ENCODE measurements around the gene SLC25A47. TPM values are rescaled to one million over a fixed set of nuclear protein-coding genes. Genes with fewer than 3 reads are reported as not detected.

SLC25A47 gene, protein sequence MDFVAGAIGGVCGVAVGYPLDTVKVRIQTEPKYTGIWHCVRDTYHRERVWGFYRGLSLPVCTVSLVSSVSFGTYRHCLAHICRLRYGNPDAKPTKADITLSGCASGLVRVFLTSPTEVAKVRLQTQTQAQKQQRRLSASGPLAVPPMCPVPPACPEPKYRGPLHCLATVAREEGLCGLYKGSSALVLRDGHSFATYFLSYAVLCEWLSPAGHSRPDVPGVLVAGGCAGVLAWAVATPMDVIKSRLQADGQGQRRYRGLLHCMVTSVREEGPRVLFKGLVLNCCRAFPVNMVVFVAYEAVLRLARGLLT
- total RNA-seq, result not detected in 2 replicates

DNA sequence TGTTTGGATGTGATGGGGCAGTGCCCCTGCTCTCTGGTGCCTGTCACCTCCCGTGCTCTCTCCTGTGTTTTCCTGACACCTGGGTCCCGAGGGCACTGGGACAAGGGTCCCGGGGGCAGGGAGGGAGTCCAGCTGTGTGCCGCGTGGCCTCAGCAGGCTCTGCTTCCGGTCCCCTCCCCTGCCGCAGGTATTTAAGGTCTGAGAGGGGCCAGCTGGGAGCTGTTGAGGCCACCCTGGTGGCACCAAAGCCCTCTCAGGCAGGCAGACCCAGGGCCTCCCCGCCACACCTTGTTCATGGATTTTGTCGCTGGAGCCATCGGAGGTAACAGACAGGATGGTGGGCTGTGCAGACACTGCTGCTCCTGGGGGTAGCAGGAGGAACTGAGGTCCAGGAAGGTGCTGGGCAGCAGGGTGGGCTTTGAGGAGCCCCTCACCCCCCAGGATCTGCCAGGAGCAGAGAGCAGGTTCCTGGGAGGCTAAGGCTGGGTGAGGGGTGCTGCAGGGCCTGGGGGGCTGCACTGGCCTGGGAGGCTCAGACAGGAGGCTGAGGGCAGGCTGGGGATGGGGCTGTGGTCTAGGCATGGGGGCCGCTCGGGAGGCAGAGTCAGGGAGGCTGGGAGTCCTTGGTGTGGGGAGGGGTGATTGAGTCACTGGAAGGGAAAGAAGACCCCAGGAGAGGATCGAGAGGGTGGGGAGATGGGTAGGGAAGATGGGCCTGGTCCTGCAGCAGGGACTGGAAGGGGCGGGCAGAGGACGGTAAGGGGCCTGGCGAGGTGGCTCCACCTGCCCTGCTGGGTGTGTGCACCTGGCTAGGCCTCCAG, at the start of gene SLC25A47:
Gene SLC25A47, plus strand, starts transcription at position 219 of the 821 bp plus-strand sequence. Its CDS starts 76 bp downstream, at position 295.
- intact Hi-C loops (cut with micrococcal nuclease), result no loop called here
- Mint-ChIP-seq H3K27ac (no peak within 1 kb of the TSS), H3K36me3 (ENCODE audit: low read depth) (no peaks in the 10 kb centered on the region), H3K4me1 (no peaks in the 10 kb centered on the region), H3K4me3 (no peak within 1 kb of the TSS), H3K27me3 (no peaks in the 10 kb centered on the region), H3K9me3 (no peaks in the 10 kb centered on the region)
- ATAC-seq (ENCODE audit: low read depth) (no peak), DNase-seq (no peak)
- POLR2A ChIA-PET, result no interaction called here
- TF ChIP-seq, protein P1, sequence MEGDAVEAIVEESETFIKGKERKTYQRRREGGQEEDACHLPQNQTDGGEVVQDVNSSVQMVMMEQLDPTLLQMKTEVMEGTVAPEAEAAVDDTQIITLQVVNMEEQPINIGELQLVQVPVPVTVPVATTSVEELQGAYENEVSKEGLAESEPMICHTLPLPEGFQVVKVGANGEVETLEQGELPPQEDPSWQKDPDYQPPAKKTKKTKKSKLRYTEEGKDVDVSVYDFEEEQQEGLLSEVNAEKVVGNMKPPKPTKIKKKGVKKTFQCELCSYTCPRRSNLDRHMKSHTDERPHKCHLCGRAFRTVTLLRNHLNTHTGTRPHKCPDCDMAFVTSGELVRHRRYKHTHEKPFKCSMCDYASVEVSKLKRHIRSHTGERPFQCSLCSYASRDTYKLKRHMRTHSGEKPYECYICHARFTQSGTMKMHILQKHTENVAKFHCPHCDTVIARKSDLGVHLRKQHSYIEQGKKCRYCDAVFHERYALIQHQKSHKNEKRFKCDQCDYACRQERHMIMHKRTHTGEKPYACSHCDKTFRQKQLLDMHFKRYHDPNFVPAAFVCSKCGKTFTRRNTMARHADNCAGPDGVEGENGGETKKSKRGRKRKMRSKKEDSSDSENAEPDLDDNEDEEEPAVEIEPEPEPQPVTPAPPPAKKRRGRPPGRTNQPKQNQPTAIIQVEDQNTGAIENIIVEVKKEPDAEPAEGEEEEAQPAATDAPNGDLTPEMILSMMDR (IDR thresholded peaks at IDR 0.05), result no peak
- CTCF ChIA-PET, result no interaction called here

GRCh38 chr14:100274250-100274649, 48.9 kb upstream of the SLC25A47 start:
- Mint-ChIP-seq H3K4me1 (peaks cover 23% of the 10 kb centered on the region), H3K4me3 (no peak overlapping the region)
- POLR2A ChIA-PET, result interaction anchor here (0.7 kb wide), 1 partner anchor 803 kb away, joined by 3 read pairs; no protein-coding TSS in a partner anchor

GRCh38 chr14:100275214-100275613, 47.9 kb upstream of the SLC25A47 start:
- H3K36me3 Mint-ChIP-seq (ENCODE audit: low read depth), result peaks cover 46% of the 10 kb centered on the region
- ChIA-PET POLR2A (interaction anchor here (1.0 kb wide), 1 partner anchor 100 kb away, joined by 3 read pairs; a partner anchor contains a TSS), CTCF (no interaction called here)
- DNase-seq (no peak), ATAC-seq (ENCODE audit: low read depth) (no peak)
- no peak overlapping the region for H3K4me3 Mint-ChIP-seq
- intact Hi-C loops (cut with micrococcal nuclease), result loop anchor here (2.0 to 10.0 kb wide), 2 partner anchors 16 to 380 kb away; no protein-coding TSS in a partner anchor
- H3K9me3 Mint-ChIP-seq, result no peaks in the 10 kb centered on the region
- H3K27me3 Mint-ChIP-seq, result no peaks in the 10 kb centered on the region
- TF ChIP-seq, protein P1 (IDR thresholded peaks at IDR 0.05), result no peak
- peaks cover 27% of the 10 kb centered on the region for H3K4me1 Mint-ChIP-seq
- peak overlapping the region; percentile 55 for H3K27ac Mint-ChIP-seq

More at GRCh38 chr14:100274250-100274649, 48.9 kb upstream of the SLC25A47 start:
- CTCF ChIA-PET, result interaction anchor here (0.6 kb wide), 1 partner anchor 370 kb away, joined by 4 read pairs; no protein-coding TSS in a partner anchor
- ATAC-seq (ENCODE audit: low read depth) (no peak), DNase-seq (no peak)
- H3K9me3 Mint-ChIP-seq, result no peaks in the 10 kb centered on the region
- intact Hi-C loops (cut with micrococcal nuclease), result loop anchor here (2.0 to 10.0 kb wide), 2 partner anchors 15 to 381 kb away; no protein-coding TSS in a partner anchor
- no peak overlapping the region for H3K27ac Mint-ChIP-seq
- peaks cover 44% of the 10 kb centered on the region for H3K36me3 Mint-ChIP-seq (ENCODE audit: low read depth)
- H3K27me3 Mint-ChIP-seq, result no peaks in the 10 kb centered on the region
- TF ChIP-seq, protein P1 (IDR thresholded peaks at IDR 0.05), result no peak

DNA sequence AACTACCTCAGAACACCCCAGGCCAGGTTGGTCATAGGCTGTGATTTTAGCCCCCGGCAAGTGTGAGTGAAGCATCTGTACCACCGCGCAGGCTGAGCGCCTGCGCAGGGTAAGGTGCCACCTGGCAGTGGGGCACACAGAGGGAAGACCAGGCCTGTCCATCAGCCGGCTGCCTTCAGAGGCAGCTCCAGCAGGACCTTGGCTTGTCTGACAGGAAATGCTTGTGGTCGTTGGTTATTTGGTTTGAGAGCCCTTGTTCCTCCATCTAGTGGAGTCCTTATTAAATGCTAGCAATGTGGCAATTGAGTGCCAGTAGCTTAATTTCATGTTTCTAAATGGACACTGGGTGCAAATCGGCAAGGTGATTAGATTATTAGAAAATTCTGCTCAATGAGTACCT, 44.4 kb upstream of the SLC25A47 start:
- Mint-ChIP-seq H3K27me3 (no peaks in the 10 kb centered on the region), H3K36me3 (ENCODE audit: low read depth) (peaks cover 58% of the 10 kb centered on the region), H3K4me1 (peaks cover 19% of the 10 kb centered on the region), H3K27ac (peak overlapping the region; percentile 16), H3K4me3 (no peak overlapping the region), H3K9me3 (no peaks in the 10 kb centered on the region)
- POLR2A ChIA-PET, result interaction anchor here (0.6 to 1.0 kb wide), 2 partner anchors 36 to 57 kb away, joined by 3 to 4 read pairs; no protein-coding TSS in a partner anchor
- DNase-seq (no peak), ATAC-seq (ENCODE audit: low read depth) (peak; percentile 52)
- intact Hi-C loops (cut with micrococcal nuclease), result loop anchor here (10.0 kb wide), 1 partner anchor 376 kb away; no protein-coding TSS in a partner anchor
- CTCF ChIA-PET, result interaction anchor here (1.0 to 1.9 kb wide), 2 partner anchors 38 to 57 kb away, joined by 3 to 6 read pairs; no protein-coding TSS in a partner anchor
- TF ChIP-seq, protein P1 (IDR thresholded peaks at IDR 0.05), result no peak

Data from activated B cell treated with CpG ODN at 0.5 μM for 24 hours (primary cell).